22Rv1 (cell line): ENCODE measurements around the gene MED12.

Experiments used
- CTCF ChIP-seq: fragments of 450-650 bp; IDR thresholded peaks from 2 replicates; pipeline ENCODE4 v1.5.1; 2017; ENCODE audit warnings: mild to moderate bottlenecking
- ZFX ChIP-seq: fragments of 450-650 bp; IDR thresholded peaks from 2 replicates; pipeline ENCODE4 v1.6.1; 2017; ENCODE audit warnings: antibody characterized with exemption, borderline replicate concordance

GRCh38 chrX:71154641-71155040 lies 36.2 kb downstream of the MED12 start:
- TF ChIP-seq CTCF (no peak), ZFX (no peak)
